ENCODE results near the gene ASS1.

GRCh38 chr9:130429831-130430230, 14.9 kb upstream of the ASS1 start:
- no peak for TF ChIP-seq CTCF (IDR thresholded peaks at IDR 0.05)
- no peak for TF ChIP-seq POLR2A (IDR thresholded peaks at IDR 0.05)

Data from Peyer's patch (tissue), 4 donors.